Pericardium fibroblast (primary cell): ENCODE data around the gene ARFIP1. TPM values are rescaled to one million over a fixed set of nuclear protein-coding genes. Genes with fewer than 3 reads are reported as not detected.

Experiments
- total RNA-seq: library from RNA; depleted of rRNA; stranded (reverse); fragments of >200 nt; gene quantifications from 2 replicates; pipeline ENCODE4 v1.2.3, GENCODE V29; 2015

ARFIP1 gene, protein sequence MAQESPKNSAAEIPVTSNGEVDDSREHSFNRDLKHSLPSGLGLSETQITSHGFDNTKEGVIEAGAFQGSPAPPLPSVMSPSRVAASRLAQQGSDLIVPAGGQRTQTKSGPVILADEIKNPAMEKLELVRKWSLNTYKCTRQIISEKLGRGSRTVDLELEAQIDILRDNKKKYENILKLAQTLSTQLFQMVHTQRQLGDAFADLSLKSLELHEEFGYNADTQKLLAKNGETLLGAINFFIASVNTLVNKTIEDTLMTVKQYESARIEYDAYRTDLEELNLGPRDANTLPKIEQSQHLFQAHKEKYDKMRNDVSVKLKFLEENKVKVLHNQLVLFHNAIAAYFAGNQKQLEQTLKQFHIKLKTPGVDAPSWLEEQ
- total RNA-seq = 23.0 and 25.9 TPM in 2 replicates

DNA sequence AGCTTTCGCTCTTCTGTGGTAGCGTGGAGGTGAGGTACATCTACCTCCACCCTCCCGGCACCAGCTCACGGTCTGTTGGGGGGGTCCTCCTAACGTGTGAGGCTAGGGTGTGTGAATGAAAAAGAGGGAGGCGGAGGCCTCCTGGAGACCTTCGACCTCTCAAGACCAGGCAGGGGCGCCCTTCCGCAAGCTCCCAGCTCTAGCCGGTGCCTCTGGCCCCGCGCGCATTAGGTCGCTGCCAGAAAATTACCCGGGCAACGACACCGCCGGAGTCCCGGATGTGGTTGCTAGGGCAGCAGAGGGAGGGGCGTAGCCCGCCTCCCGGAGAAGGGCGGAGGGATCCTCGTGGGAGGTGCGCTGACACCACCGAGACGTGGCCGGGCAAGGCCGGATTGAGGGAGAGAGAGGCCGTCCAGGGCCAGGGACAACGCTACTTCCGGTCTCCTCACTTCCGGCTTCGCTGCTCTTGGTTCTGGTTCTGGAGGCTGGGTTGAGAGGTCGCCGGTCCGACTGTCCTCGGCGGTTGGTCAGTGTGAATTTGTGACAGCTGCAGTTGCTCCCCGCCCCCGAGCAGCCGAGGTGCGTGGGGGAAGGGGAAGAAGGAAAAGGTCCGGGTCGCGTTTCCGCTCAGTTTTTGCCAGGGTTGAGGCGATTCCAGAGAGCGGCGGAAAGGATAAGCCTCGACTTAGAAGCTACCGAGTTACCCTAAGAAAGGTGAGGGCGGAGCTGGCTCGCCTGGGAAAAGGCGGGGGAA lies at the start of gene ARFIP1, which contains the start of gene TIGD4:
TSS of gene ARFIP1 (plus strand) at position 442 of the 754 bp plus-strand sequence. CDS start 49,680 bp downstream, outside the sequence.
TSS of gene TIGD4 (minus strand) at position 218 of the 754 bp plus-strand sequence. CDS start 8,726 bp downstream, outside the sequence.

DNA sequence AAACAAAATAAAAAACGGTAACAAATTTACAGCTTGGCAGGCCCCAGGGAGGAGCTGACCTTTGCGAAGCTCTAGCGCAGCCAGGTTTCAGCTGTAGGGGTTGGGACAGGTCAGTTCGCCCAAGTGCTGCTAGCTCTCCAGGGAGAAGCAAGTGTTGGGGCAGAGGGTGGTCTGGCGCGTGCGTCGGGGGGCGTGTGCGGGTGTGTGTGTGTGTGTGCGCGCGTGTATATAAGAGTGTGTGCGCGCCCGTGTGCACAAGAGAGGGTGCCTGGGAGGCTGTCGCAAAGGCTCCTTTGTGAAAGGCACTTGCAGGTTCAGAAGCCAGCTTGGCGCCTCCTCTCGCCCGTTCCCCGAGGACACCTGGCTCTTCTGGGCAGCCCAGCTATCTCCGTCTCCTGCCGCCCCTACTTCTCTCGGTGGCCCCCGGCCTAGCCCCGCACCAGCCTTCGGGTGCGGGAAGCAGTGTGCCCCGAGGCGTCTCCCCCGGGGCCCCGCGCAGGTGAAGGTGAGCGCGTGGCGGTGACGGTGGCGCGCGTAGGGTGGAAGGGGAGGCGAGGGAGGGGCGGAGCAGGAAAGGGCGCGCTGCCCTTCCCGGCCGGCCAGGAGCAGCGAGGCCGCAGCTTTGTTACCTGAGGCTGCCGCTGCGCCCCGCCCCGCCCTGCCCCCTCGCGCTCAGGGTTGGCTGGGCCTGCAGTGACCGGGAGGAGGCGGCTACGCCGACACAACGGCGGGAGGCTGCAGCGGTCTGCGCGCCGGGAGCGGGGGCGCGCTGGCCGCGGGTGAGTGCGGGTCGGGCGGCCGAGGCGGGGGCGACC lies 156.1 kb downstream of the ARFIP1 start, which contains the start of gene FHDC1:
TSS of gene FHDC1 (plus strand) at position 693 of the 815 bp plus-strand sequence. CDS start 6,735 bp downstream, outside the sequence.

Other genes starting within 250 kb of the ARFIP1 start
- gene FBXW7, start 243.9 kb upstream of the ARFIP1 start, total RNA-seq = 15.5 and 21.0 TPM in 2 replicates
- gene TMEM154, start 100.0 kb upstream of the ARFIP1 start, total RNA-seq = 2.3 and 2.6 TPM in 2 replicates
- 0.12 TPM in 1 of 2 replicates, not detected in the other for gene TIGD4, start 224 bp upstream of the ARFIP1 start, total RNA-seq
- 0.35 and 0.60 TPM in 2 replicates for gene FHDC1, start 156.4 kb downstream of the ARFIP1 start, total RNA-seq